HepG2 (cell line): ENCODE results near the gene TEF. TPM values are rescaled to one million over a fixed set of nuclear protein-coding genes. Genes with fewer than 3 reads are reported as not detected.

Experiments
- ATF7-NPFF ChIP-seq: sonication (generic); formaldehyde crosslinking; IDR thresholded peaks from 2 replicates; pipeline ENCODE4 v1.8.1; 2023; ENCODE audit warnings: mild to moderate bottlenecking, low read depth, missing genetic modification reagents, moderate library complexity
- RAD21 ChIP-seq: fragments of 450-650 bp; formaldehyde crosslinking; IDR thresholded peaks from 2 replicates; pipeline ENCODE4 v1.5.0; 2020; ENCODE audit warnings: mild to moderate bottlenecking
- RFX3 ChIP-seq: IDR thresholded peaks from 2 replicates; pipeline ENCODE4 v1.6.1; 2016; ENCODE audit warnings: missing biosample characterization, missing genetic modification reagents
- RFXANK ChIP-seq: IDR thresholded peaks from 2 replicates; pipeline ENCODE4 v1.6.1; 2016
- THAP8 ChIP-seq: sonication (generic); formaldehyde crosslinking; IDR thresholded peaks from 2 replicates; pipeline ENCODE4 v1.5.1; 2020; ENCODE audit warnings: missing genetic modification reagents, mild to moderate bottlenecking, borderline replicate concordance
- U2AF2 ChIP-seq: fragments of 200-400 bp; formaldehyde crosslinking; IDR thresholded peaks from 2 replicates; pipeline ENCODE4 v1.6.1; 2017; ENCODE audit warnings: low read depth, mild to moderate bottlenecking, low read length
- USF2 ChIP-seq, 2 experiments: sonication (generic) in 1 of 2; formaldehyde crosslinking in 1 of 2; IDR thresholded peaks; 2 replicates each; pipeline versions ENCODE4 v1.5.1 to v1.6.1; 2011 to 2020; ENCODE audit warnings: borderline replicate concordance in 1 of 2, low read depth in 1 of 2, low read length in 1 of 2, mild to moderate bottlenecking in 1 of 2, missing genetic modification reagents in 1 of 2, moderate library complexity in 1 of 2
- ZBTB40 ChIP-seq, 2 experiments: fragments of 450-650 bp in 1 of 2; sonication (generic) in 1 of 2; formaldehyde crosslinking in 1 of 2; IDR thresholded peaks; 2 replicates each; pipeline versions ENCODE4 v1.6.1 to v1.8.0; 2016 to 2022; ENCODE audit warnings: antibody characterized with exemption in 1 of 2, mild to moderate bottlenecking in 1 of 2, missing genetic modification reagents in 1 of 2
- ZFP62 ChIP-seq: sonication (generic); formaldehyde crosslinking; IDR thresholded peaks from 2 replicates; pipeline ENCODE4 v1.4.0; 2020; ENCODE audit warnings: missing genetic modification reagents
- ZKSCAN5 ChIP-seq: sonication (generic); formaldehyde crosslinking; IDR thresholded peaks from 2 replicates; pipeline ENCODE4 v1.5.1; 2020; ENCODE audit warnings: mild to moderate bottlenecking, missing genetic modification reagents
- ZNF367 ChIP-seq: sonication (generic); formaldehyde crosslinking; IDR thresholded peaks from 2 replicates; pipeline ENCODE4 v1.4.0; 2020; ENCODE audit warnings: missing genetic modification reagents, borderline replicate concordance
- ZNF503 ChIP-seq: sonication (generic); formaldehyde crosslinking; IDR thresholded peaks from 2 replicates; pipeline ENCODE4 v1.4.0; 2020; ENCODE audit warnings: missing genetic modification reagents
- ZNF746 ChIP-seq: sonication (generic); formaldehyde crosslinking; IDR thresholded peaks from 2 replicates; pipeline ENCODE4 v1.8.0; 2022; ENCODE audit warnings: mild to moderate bottlenecking, missing genetic modification reagents
- polyA plus RNA-seq, 8 experiments: library from polyadenylated mRNA; depleted of rRNA in 3 of 8; stranded (reverse) in 7 of 8; unstranded in 1 of 8; fragments of >200 nt; fragmentation: Illumina TruSeq in 4 of 8; extraction: Trizol in 4 of 8; gene quantifications; 2 replicates each; pipeline versions ENCODE4 v1.2.1 to v1.2.3, GENCODE V29; 2011 to 2016; ENCODE audit warnings: low read depth in 4 of 8, missing spikeins in 1 of 8, mixed read lengths in 1 of 8; ENCODE audit not compliant: insufficient read depth in 1 of 8
- total RNA-seq, 5 experiments: library from RNA; depleted of rRNA; stranded (reverse); fragments of >200 nt; fragmentation: Illumina TruSeq; extraction: Trizol; gene quantifications; 2 replicates each; pipeline ENCODE4 v1.2.3, GENCODE V29; 2016; ENCODE audit warnings: low read depth in 1 of 5

The TEF gene
- total and polyA plus RNA-seq, 2 of the 13 experiments (the other 11 are each of a cell fraction or from before 2014, with no cell fraction given), result 7.6 to 11.2 TPM

GRCh38 chr22:41448189-41448808 lies 66.6 kb downstream of the TEF start (continued):
- TF ChIP-seq ZBTB40 (IDR thresholded peaks at IDR 0.05) (no peak), ZBTB40 (CRISPR knock-in tag; IDR thresholded peaks at IDR 0.05) (no peak; the same call in 1 of the 2 replicates), ZNF746 (CRISPR knock-in tag) (peak; percentile 72; the same call in 1 of the 2 replicates), ATF7-NPFF (CRISPR knock-in tag) (0 out of 2 replicates have a peak, but pooled peaks have one; percentile 51), ZNF367 (CRISPR knock-in tag) (no peak), RAD21 (CRISPR knock-in tag) (no peak; the same call in 1 of the 2 replicates), RFXANK (CRISPR knock-in tag) (peak; percentile 99), ZNF503 (CRISPR knock-in tag) (0 out of 2 replicates have a peak, but pooled peaks have one; percentile 38), THAP8 (CRISPR knock-in tag) (no peak), U2AF2 (no peak), ZFP62 (no peak), RFX3 (CRISPR knock-in tag) (peak; percentile 32; the same call in 1 of the 2 replicates), USF2 (IDR thresholded peaks at IDR 0.05; ENCODE audit: low read depth, low read length) (no peak), USF2 (CRISPR knock-in tag; IDR thresholded peaks at IDR 0.05; ENCODE audit: borderline replicate concordance) (no peak), ZKSCAN5 (no peak)
